B cell (primary cell): ENCODE measurements around the gene EZH1.

Experiments
- CTCF ChIP-seq: fragments of 200-600 bp; IDR thresholded peaks from one replicate; pipeline ENCODE4 v1.8.0; 2022; ENCODE audit warnings: antibody characterized with exemption, mild to moderate bottlenecking
- EZH2 ChIP-seq: IDR thresholded peaks from 2 replicates; pipeline ENCODE4 v1.6.1; 2012; ENCODE audit warnings: borderline replicate concordance, low read depth, mild to moderate bottlenecking, moderate library complexity, low read length; ENCODE audit not compliant: insufficient read depth, poor library complexity, severe bottlenecking

DNA sequence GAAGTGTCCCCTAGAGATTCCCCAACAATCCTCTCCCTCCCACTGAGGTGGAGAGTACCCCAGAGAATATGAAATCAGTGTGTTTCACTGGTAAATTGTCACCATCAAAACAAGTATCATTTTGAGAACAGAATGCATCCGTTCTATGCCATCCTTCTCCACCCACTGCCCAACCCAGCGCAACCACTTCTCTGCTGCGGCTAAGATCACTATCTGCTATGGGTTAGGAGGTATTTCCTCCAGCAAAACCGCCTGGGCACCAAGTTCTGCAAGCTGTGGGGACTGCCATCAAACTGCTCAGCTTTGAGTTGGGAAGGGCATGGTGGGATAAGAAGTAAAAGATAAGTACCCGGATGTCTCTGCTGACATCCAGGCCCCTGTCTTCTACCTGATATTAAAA lies 38.1 kb downstream of the EZH1 start:
- no peak for TF ChIP-seq CTCF
- TF ChIP-seq EZH2, result no peak
